Neural progenitor cell (in vitro differentiated cells): ENCODE measurements around the gene UBE2L3.

ENCODE experiments used
- EZH2 ChIP-seq: fragments of 200-600 bp; sonication (generic); IDR thresholded peaks from 2 replicates; pipeline ENCODE4 v1.6.1; 2017; ENCODE audit warnings: antibody characterized with exemption, mild to moderate bottlenecking, moderate library complexity
- EZH2phosphoT487 ChIP-seq: fragments of 200-600 bp; sonication (generic); IDR thresholded peaks from 2 replicates; pipeline ENCODE4 v1.6.1; 2017; ENCODE audit warnings: antibody characterized with exemption
- TF ChIP-seq, protein P1 (sequence below): fragments of 200-600 bp; sonication (generic); IDR thresholded peaks from 2 replicates; pipeline ENCODE4 v1.5.1; 2017; ENCODE audit warnings: antibody characterized with exemption, mild to moderate bottlenecking

DNA sequence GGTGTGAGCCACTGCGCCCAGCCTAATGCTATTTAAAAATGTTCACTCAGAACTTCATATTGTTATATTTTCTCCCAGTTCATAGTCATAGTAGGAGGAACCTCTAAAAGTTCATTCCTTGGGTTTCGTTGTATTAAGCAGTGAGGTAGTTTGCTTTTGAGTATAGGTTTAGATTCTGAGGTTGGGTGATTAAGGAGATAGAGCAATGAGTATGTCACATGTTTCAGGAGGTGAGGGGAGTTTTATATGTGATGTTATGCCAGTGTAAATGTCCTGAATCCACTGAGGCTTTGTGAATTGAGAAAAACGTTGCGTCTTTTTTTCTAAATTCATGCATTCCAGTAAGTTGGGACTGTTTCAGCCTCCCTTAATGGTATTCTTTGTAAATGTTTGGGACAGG lies 4.2 kb downstream of the UBE2L3 start:
- TF ChIP-seq, protein P1, sequence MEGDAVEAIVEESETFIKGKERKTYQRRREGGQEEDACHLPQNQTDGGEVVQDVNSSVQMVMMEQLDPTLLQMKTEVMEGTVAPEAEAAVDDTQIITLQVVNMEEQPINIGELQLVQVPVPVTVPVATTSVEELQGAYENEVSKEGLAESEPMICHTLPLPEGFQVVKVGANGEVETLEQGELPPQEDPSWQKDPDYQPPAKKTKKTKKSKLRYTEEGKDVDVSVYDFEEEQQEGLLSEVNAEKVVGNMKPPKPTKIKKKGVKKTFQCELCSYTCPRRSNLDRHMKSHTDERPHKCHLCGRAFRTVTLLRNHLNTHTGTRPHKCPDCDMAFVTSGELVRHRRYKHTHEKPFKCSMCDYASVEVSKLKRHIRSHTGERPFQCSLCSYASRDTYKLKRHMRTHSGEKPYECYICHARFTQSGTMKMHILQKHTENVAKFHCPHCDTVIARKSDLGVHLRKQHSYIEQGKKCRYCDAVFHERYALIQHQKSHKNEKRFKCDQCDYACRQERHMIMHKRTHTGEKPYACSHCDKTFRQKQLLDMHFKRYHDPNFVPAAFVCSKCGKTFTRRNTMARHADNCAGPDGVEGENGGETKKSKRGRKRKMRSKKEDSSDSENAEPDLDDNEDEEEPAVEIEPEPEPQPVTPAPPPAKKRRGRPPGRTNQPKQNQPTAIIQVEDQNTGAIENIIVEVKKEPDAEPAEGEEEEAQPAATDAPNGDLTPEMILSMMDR: no peak
- TF ChIP-seq EZH2 (no peak), EZH2phosphoT487 (no peak)
